ENCODE data around the gene STARD9.
"Not testable (repeated sequence)": the region's sequence is repeated elsewhere in the genome, so short reads cannot be mapped to it uniquely, and the experiment has no call there.

- not testable (repeated sequence) for TF ChIP-seq POLR2A (IDR thresholded peaks at IDR 0.05; ENCODE audit: low read depth, low read length); CTCF (conservative IDR thresholded peaks at IDR 0.05; ENCODE audit: low read depth, low read length); CEBPB (IDR thresholded peaks at IDR 0.05; ENCODE audit: low read depth, low read length); RAD21 (IDR thresholded peaks at IDR 0.05; ENCODE audit: low read length); RFX5 (IDR thresholded peaks at IDR 0.05; ENCODE audit: low read depth, low read length); SMC3 (IDR thresholded peaks at IDR 0.05; ENCODE audit: low read depth, low read length); CHD1 (IDR thresholded peaks at IDR 0.05; ENCODE audit: low read depth, low read length); FOS (IDR thresholded peaks at IDR 0.05; ENCODE audit: low read depth, low read length); MAFK (IDR thresholded peaks at IDR 0.05; ENCODE audit: low read depth, low read length); BHLHE40 (IDR thresholded peaks at IDR 0.05; ENCODE audit: low read depth, low read length)
Measured at GRCh38 chr15:42761813-42762212, 186.4 kb downstream of the STARD9 start.

Data from IMR-90 (cell line).